HCT116 (cell line): Measurements from ENCODE around the gene ANKRD40CL. TPM values are rescaled to one million over a fixed set of nuclear protein-coding genes. Genes with fewer than 3 reads are reported as not detected.

ENCODE experiments used
- ATAC-seq: fragments of 200-7000 bp; cut with Tn5 transposase; 2 replicates; pipeline ENCODE4 v1.9.1; 2020; ENCODE audit warnings: mild to moderate bottlenecking, moderate library complexity
- BruUV-seq: library from RNA; stranded (reverse); fragments of 400-500 nt; replicated peaks from 2 replicates; lab custom pipeline; 2021; lab: Mats Ljungman, UMichigan
- CTCF ChIA-PET: fragments of 300-600 bp; sonication (Branson Sonifier 250); formaldehyde crosslinking; loops from one replicate; lab custom pipeline; 2021; ENCODE audit warnings: antibody characterized with exemption; lab: Charles Lee
- POLR2A ChIA-PET: fragments of 300-600, 350-600 bp; sonication (Branson Sonifier 250); formaldehyde crosslinking; loops from one replicate; lab custom pipeline; 2021; ENCODE audit warnings: antibody characterized with exemption; lab: Charles Lee
- RAD21 ChIA-PET, 2 experiments: fragments of 300-600 bp; sonication (Branson Sonifier 250); formaldehyde crosslinking; loops; one replicate each; lab custom pipeline; 2023; ENCODE audit warnings: low total read pairs in 2 of 2; ENCODE audit not compliant: uncharacterized antibody in 2 of 2, unreplicated experiment in 2 of 2, low non-redundant PET in 1 of 2; lab: Charles Lee
- DNase-seq: peaks from one replicate; pipeline ENCODE4 v3.0.0-alpha.2; 2010; ENCODE audit warnings: low read depth, low spot score
- H2AFZ ChIP-seq: fragments of 200-600 bp; shearing (Covaris generic), sonication (generic); 2 replicates; pipeline ENCODE4 v1.6.1; 2017; ENCODE audit warnings: low read depth, mixed run types, mixed read lengths, antibody characterized with exemption, low read length; ENCODE audit not compliant: poor library complexity, severe bottlenecking
- H3K27ac ChIP-seq: 2 replicates; pipeline ENCODE4 v1.5.1; 2012; ENCODE audit warnings: low read depth, low read length
- H3K27me3 ChIP-seq: fragments of 200-600 bp; sonication (generic); 2 replicates; pipeline ENCODE4 v1.6.1; 2016; ENCODE audit warnings: mixed run types, low read length, mixed read lengths; ENCODE audit not compliant: insufficient read depth
- H3K36me3 ChIP-seq, 2 experiments: fragments of 200-500 bp in 1 of 2; fragments of 200-600 bp in 1 of 2; sonication (Bioruptor generic) in 1 of 2; sonication (generic) in 1 of 2; 2 replicates each; pipeline versions ENCODE4 v1.5.1 to v1.6.1; 2014 to 2016; ENCODE audit warnings: low read length in 2 of 2, inconsistent platforms in 1 of 2, mixed read lengths in 1 of 2, mixed run types in 1 of 2; ENCODE audit not compliant: insufficient read depth in 2 of 2, control insufficient read depth in 1 of 2
- H3K4me1 ChIP-seq, 2 experiments: fragments of 200-600 bp in 1 of 2; sonication (generic) in 1 of 2; 2 replicates each; pipeline versions ENCODE4 v1.5.1 to v1.6.1; 2012 to 2017; ENCODE audit warnings: low read length in 2 of 2, inconsistent platforms in 1 of 2, mild to moderate bottlenecking in 1 of 2, mixed read lengths in 1 of 2, mixed run types in 1 of 2, moderate library complexity in 1 of 2; ENCODE audit not compliant: insufficient read depth in 2 of 2, control insufficient read depth in 1 of 2
- H3K4me2 ChIP-seq: fragments of 200-600 bp; sonication (generic); 2 replicates; pipeline ENCODE4 v1.6.1; 2017; ENCODE audit warnings: mixed run types, low read length, mixed read lengths
- H3K4me3 ChIP-seq, 2 experiments: fragments of 200-600 bp in 1 of 2; sonication (generic) in 1 of 2; replicated peaks in 1 of 2; 2 replicates each; pipeline ENCODE4 v1.5.1; 2011 to 2016; ENCODE audit warnings: low read length in 2 of 2, control low read depth in 1 of 2, low read depth in 1 of 2, mild to moderate bottlenecking in 1 of 2, mixed read lengths in 1 of 2, mixed run types in 1 of 2
- H3K79me2 ChIP-seq: fragments of 200-600 bp; sonication (generic); 2 replicates; pipeline ENCODE4 v1.6.1; 2017; ENCODE audit warnings: mild to moderate bottlenecking, mixed run types, low read length, moderate library complexity, mixed read lengths; ENCODE audit not compliant: insufficient read depth
- H3K9ac ChIP-seq: fragments of 200-600 bp; sonication (generic); 2 replicates; pipeline ENCODE4 v1.6.1; 2016; ENCODE audit warnings: low read length, mixed read lengths
- H3K9me2 ChIP-seq: fragments of 200-600 bp; sonication (generic), shearing (Covaris generic); 2 replicates; pipeline ENCODE4 v1.6.1; 2017; ENCODE audit warnings: mixed run types, mild to moderate bottlenecking, moderate library complexity; ENCODE audit not compliant: insufficient read depth
- H3K9me3 ChIP-seq, 2 experiments: fragments of 200-500 bp in 1 of 2; fragments of 200-600 bp in 1 of 2; sonication (Bioruptor generic) in 1 of 2; sonication (generic) in 1 of 2; 2 replicates each; pipeline ENCODE4 v1.6.1; 2014 to 2017; ENCODE audit warnings: low read length in 2 of 2, mixed read lengths in 2 of 2, inconsistent platforms in 1 of 2, low read depth in 1 of 2, mild to moderate bottlenecking in 1 of 2, mixed run types in 1 of 2, moderate library complexity in 1 of 2; ENCODE audit not compliant: control insufficient read depth in 1 of 2, insufficient read depth in 1 of 2
- H4K20me1 ChIP-seq: fragments of 200-600 bp; sonication (generic), shearing (Covaris generic); 2 replicates; pipeline ENCODE4 v1.6.1; 2017; ENCODE audit warnings: mixed run types, mild to moderate bottlenecking, moderate library complexity; ENCODE audit not compliant: insufficient read depth
- CBX3 ChIP-seq: IDR thresholded peaks from 2 replicates; pipeline ENCODE4 v1.6.1; 2012; ENCODE audit warnings: low read depth
- CEBPB ChIP-seq: IDR thresholded peaks from 2 replicates; pipeline ENCODE4 v1.6.1; 2012; ENCODE audit warnings: low read depth
- EGR1 ChIP-seq: IDR thresholded peaks from 2 replicates; pipeline ENCODE4 v1.6.1; 2012; ENCODE audit warnings: low read depth
- ELF1 ChIP-seq: IDR thresholded peaks from 2 replicates; pipeline ENCODE4 v1.6.1; 2012; ENCODE audit warnings: low read depth, borderline replicate concordance
- EZH2 ChIP-seq: fragments of 200-600 bp; sonication (generic); IDR thresholded peaks from 2 replicates; pipeline ENCODE4 v1.6.1; 2017; ENCODE audit warnings: antibody characterized with exemption, mixed run types
- FOSL1 ChIP-seq: IDR thresholded peaks from 2 replicates; pipeline ENCODE4 v1.6.1; 2012; ENCODE audit warnings: low read depth
- POLR2AphosphoS5 ChIP-seq: IDR thresholded peaks from 2 replicates; pipeline ENCODE4 v1.6.1; 2011; ENCODE audit warnings: mild to moderate bottlenecking, low read depth, low read length, moderate library complexity
- REST ChIP-seq: IDR thresholded peaks from 2 replicates; pipeline ENCODE4 v1.6.1; 2012; ENCODE audit warnings: low read depth
- ZFX ChIP-seq: fragments of 450-650 bp; IDR thresholded peaks from 2 replicates; pipeline ENCODE4 v1.6.1; 2017
- ZNF274 ChIP-seq: fragments of 200-500 bp; sonication (Bioruptor generic); IDR thresholded peaks from 2 replicates; pipeline ENCODE4 v1.6.1; 2014; ENCODE audit warnings: mild to moderate bottlenecking, low read depth, low read length, inconsistent platforms
- intact Hi-C: fragments of 100-400 bp; cut with micrococcal nuclease; formaldehyde crosslinking; loops from 2 replicates; pipeline ENCODE4 v1.10.0; 2022
- total RNA-seq: library from RNA; stranded (reverse); gene quantifications from one replicate; pipeline ENCODE4 v1.2.1, GENCODE V29; 2021; ENCODE audit not compliant: unreplicated experiment

ANKRD40CL gene
- total RNA-seq, 1 experiment from 2014 or later: 0.57 TPM

- peaks cover 91 to 97% of the 10 kb centered on the region in 2 experiments for H3K36me3 ChIP-seq
- DNase-seq: no peak
- H3K4me2 ChIP-seq: no peak overlapping the region
- no TSS peak for BruUV-seq
- ChIA-PET CTCF (no interaction called here), POLR2A (no interaction called here), RAD21 (no interaction called here)
- no peaks in the 10 kb centered on the region for H3K9me2 ChIP-seq
- no peak for ATAC-seq
- no peaks in the 10 kb centered on the region for H3K27me3 ChIP-seq
- H4K20me1 ChIP-seq: peaks cover 17% of the 10 kb centered on the region; the same call in 1 of the 2 replicates
- H3K9me3 ChIP-seq: no peaks in the 10 kb centered on the region
- H3K4me3 ChIP-seq: no peak overlapping the region
- intact Hi-C loops: no loop called here
- H3K79me2 ChIP-seq: peaks cover 96% of the 10 kb centered on the region
- TF ChIP-seq POLR2AphosphoS5: no peak
- no peak for TF ChIP-seq EGR1
- TF ChIP-seq EZH2: no peak
- TF ChIP-seq CEBPB: no peak
- TF ChIP-seq ZFX: no peak
- TF ChIP-seq REST: no peak
- no peak for TF ChIP-seq ZNF274
- no peak for TF ChIP-seq ELF1
- no peak for TF ChIP-seq CBX3
- TF ChIP-seq FOSL1: no peak
- TF ChIP-seq, all 23 proteins: peak for 0
- Histone ChIP-seq H3K27ac (no peak overlapping the region), H3K4me1 (no peaks in the 10 kb centered on the region), H2AFZ (no peak overlapping the region), H3K9ac (no peak overlapping the region)
Observed at GRCh38 chr17:50745631-50746030, 21.7 kb downstream of the ANKRD40CL start.
